GM12878 (cell line): ENCODE measurements around the gene GTF3C1. TPM values are rescaled to one million over a fixed set of nuclear protein-coding genes. Genes with fewer than 3 reads are reported as not detected.

Source experiments
- BACH1 ChIP-seq: fragments of 450-650 bp; IDR thresholded peaks from 2 replicates; pipeline ENCODE4 v1.6.1; 2017; ENCODE audit warnings: mild to moderate bottlenecking, borderline replicate concordance
- BCL11A ChIP-seq: IDR thresholded peaks from 2 replicates; pipeline ENCODE4 v1.6.1; 2011; ENCODE audit warnings: low read depth, low read length
- BHLHE40 ChIP-seq, 2 experiments: fragments of 450-650 bp in 1 of 2; IDR thresholded peaks; 2 replicates each; pipeline ENCODE4 v1.6.1; 2011 to 2017; ENCODE audit warnings: low read depth in 2 of 2, borderline replicate concordance in 1 of 2, improper control_type of control experiment in 1 of 2, low read length in 1 of 2, mild to moderate bottlenecking in 1 of 2
- CBFB ChIP-seq: IDR thresholded peaks from 2 replicates; pipeline ENCODE4 v1.6.1; 2016; ENCODE audit warnings: antibody characterized with exemption, low read depth
- CBX3 ChIP-seq: fragments of 200-600 bp; sonication (generic); IDR thresholded peaks from 2 replicates; pipeline ENCODE4 v1.6.1; 2016; ENCODE audit warnings: low read depth, borderline replicate concordance
- HDAC6 ChIP-seq: fragments of 200-600 bp; sonication (generic); IDR thresholded peaks from one replicate; pipeline ENCODE4 v1.8.0; 2017; ENCODE audit warnings: antibody characterized with exemption; ENCODE audit not compliant: unreplicated experiment
- JUND ChIP-seq: IDR thresholded peaks from 2 replicates; pipeline ENCODE4 v1.6.1; 2012; ENCODE audit warnings: low read depth, mild to moderate bottlenecking, low read length, improper control_type of control experiment, moderate library complexity
- MAX ChIP-seq: IDR thresholded peaks from 2 replicates; pipeline ENCODE4 v1.6.1; 2012; ENCODE audit warnings: low read depth, low read length, improper control_type of control experiment
- MEF2B ChIP-seq: fragments of 450-650 bp; IDR thresholded peaks from 2 replicates; pipeline ENCODE4 v1.6.1; 2018; ENCODE audit warnings: mild to moderate bottlenecking, moderate library complexity; ENCODE audit not compliant: partially characterized antibody, poor library complexity, severe bottlenecking
- NFYA ChIP-seq: IDR thresholded peaks from 2 replicates; pipeline ENCODE4 v1.6.1; 2011; ENCODE audit warnings: low read depth, mild to moderate bottlenecking, low read length, improper control_type of control experiment, borderline replicate concordance
- NFYB ChIP-seq: IDR thresholded peaks from 2 replicates; pipeline ENCODE4 v1.6.1; 2011; ENCODE audit warnings: low read depth, mild to moderate bottlenecking, low read length, improper control_type of control experiment, moderate library complexity; ENCODE audit not compliant: insufficient read depth
- NR2C2 ChIP-seq: IDR thresholded peaks from 2 replicates; pipeline ENCODE4 v1.6.1; 2011; ENCODE audit warnings: borderline replicate concordance, low read depth; ENCODE audit not compliant: control insufficient read depth, insufficient read length
- POLR2A ChIP-seq: IDR thresholded peaks from 2 replicates; pipeline ENCODE4 v1.6.1; 2011; ENCODE audit warnings: low read depth, mild to moderate bottlenecking, low read length
- RAD51 ChIP-seq: fragments of 450-650 bp; IDR thresholded peaks from 2 replicates; pipeline ENCODE4 v1.6.1; 2016; ENCODE audit warnings: moderate library complexity, mild to moderate bottlenecking, inconsistent platforms
- RCOR1 ChIP-seq: conservative IDR thresholded peaks from 2 replicates; pipeline ENCODE4 v1.6.1; 2012; ENCODE audit warnings: low read depth, low read length, improper control_type of control experiment
- SIN3A ChIP-seq: IDR thresholded peaks from 2 replicates; pipeline ENCODE4 v1.6.1; 2012; ENCODE audit warnings: low read depth, low read length, improper control_type of control experiment
- SKIL ChIP-seq: fragments of 450-650 bp; IDR thresholded peaks from 2 replicates; pipeline ENCODE4 v1.6.1; 2017; ENCODE audit warnings: mild to moderate bottlenecking, low read depth, inconsistent platforms; ENCODE audit not compliant: poor library complexity, severe bottlenecking
- SP1 ChIP-seq: IDR thresholded peaks from one replicate; pipeline ENCODE4 v1.6.1; 2011; ENCODE audit warnings: low read depth, low read length
- YY1 ChIP-seq: IDR thresholded peaks from 2 replicates; pipeline ENCODE4 v1.6.1; 2011; ENCODE audit warnings: low read depth, mild to moderate bottlenecking, low read length
- polyA plus RNA-seq, 11 experiments: library from polyadenylated mRNA; depleted of rRNA in 4 of 11; unstranded in 6 of 11; stranded (reverse) in 5 of 11; fragments of >200 nt; fragmentation: Nextera tagmentation in 4 of 11; fragmentation: Illumina TruSeq in 1 of 11; extraction: Ambion mirVana in 4 of 11; extraction: Trizol in 1 of 11; gene quantifications; 1 replicate in 1 of 11; 2 replicates in 10 of 11; pipeline versions ENCODE4 v1.2.1 to v1.2.3, GENCODE V29; 2011 to 2016; ENCODE audit warnings: inconsistent platforms in 2 of 11, missing spikeins in 2 of 11, low read depth in 1 of 11
- total RNA-seq, 4 experiments: library from RNA; depleted of rRNA in 3 of 4; stranded (reverse); fragments of >200 nt in 3 of 4; fragmentation: Illumina TruSeq in 1 of 4; extraction: Trizol in 1 of 4; gene quantifications; 2 replicates each; pipeline versions ENCODE4 v1.2.1 to v1.2.3, GENCODE V29; 2013 to 2021
- TF ChIP-seq, protein P1 (sequence below): fragments of 150-350 bp; IDR thresholded peaks from 2 replicates; pipeline ENCODE4 v1.6.1; 2014; ENCODE audit warnings: mild to moderate bottlenecking, low read depth, low read length
- TF ChIP-seq, protein P2 (sequence below): fragments of 450-650 bp; formaldehyde crosslinking; IDR thresholded peaks from 2 replicates; pipeline ENCODE4 v1.5.0; 2022; ENCODE audit warnings: mild to moderate bottlenecking, missing genetic modification characterization
- TF ChIP-seq, protein P3 (sequence below): IDR thresholded peaks from 2 replicates; pipeline ENCODE4 v1.6.1; 2011; ENCODE audit warnings: borderline replicate concordance, low read depth, mild to moderate bottlenecking, moderate library complexity, mixed read lengths, low read length; ENCODE audit not compliant: insufficient read depth; ENCODE audit errors: extremely low read length

GTF3C1 gene
- total and polyA plus RNA-seq, 10 of the 15 experiments (the other 5 are each of a cell fraction or from before 2014, with no cell fraction given): 0.98 to 60.9 (median 34.3) TPM

GRCh38 chr16:27429981-27430441, 119.7 kb downstream of the GTF3C1 start (continued):
- TF ChIP-seq NFYB (no peak), NFYA (no peak), MAX (no peak), CBX3 (no peak), NR2C2 (no peak), HDAC6 (no peak), JUND (no peak), RCOR1 (no peak), SKIL (no peak), BCL11A (no peak), BHLHE40 (IDR thresholded peaks at IDR 0.05; ENCODE audit: borderline replicate concordance in 1 of 2, low read depth in 2 of 2, low read length in 1 of 2) (no peak), SP1 (no peak), RAD51 (no peak), BACH1 (peak; percentile 5; the same call in 1 of the 2 replicates), MEF2B (no peak), CBFB (0 out of 2 replicates have a peak, but pooled peaks have one; percentile 16), SIN3A (no peak), YY1 (peak; percentile 11; the same call in 1 of the 2 replicates), POLR2A (peak; percentile 69; the same call in 1 of the 2 replicates)
- TF ChIP-seq, protein P1, sequence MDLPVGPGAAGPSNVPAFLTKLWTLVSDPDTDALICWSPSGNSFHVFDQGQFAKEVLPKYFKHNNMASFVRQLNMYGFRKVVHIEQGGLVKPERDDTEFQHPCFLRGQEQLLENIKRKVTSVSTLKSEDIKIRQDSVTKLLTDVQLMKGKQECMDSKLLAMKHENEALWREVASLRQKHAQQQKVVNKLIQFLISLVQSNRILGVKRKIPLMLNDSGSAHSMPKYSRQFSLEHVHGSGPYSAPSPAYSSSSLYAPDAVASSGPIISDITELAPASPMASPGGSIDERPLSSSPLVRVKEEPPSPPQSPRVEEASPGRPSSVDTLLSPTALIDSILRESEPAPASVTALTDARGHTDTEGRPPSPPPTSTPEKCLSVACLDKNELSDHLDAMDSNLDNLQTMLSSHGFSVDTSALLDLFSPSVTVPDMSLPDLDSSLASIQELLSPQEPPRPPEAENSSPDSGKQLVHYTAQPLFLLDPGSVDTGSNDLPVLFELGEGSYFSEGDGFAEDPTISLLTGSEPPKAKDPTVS: no peak
- TF ChIP-seq, protein P2, sequence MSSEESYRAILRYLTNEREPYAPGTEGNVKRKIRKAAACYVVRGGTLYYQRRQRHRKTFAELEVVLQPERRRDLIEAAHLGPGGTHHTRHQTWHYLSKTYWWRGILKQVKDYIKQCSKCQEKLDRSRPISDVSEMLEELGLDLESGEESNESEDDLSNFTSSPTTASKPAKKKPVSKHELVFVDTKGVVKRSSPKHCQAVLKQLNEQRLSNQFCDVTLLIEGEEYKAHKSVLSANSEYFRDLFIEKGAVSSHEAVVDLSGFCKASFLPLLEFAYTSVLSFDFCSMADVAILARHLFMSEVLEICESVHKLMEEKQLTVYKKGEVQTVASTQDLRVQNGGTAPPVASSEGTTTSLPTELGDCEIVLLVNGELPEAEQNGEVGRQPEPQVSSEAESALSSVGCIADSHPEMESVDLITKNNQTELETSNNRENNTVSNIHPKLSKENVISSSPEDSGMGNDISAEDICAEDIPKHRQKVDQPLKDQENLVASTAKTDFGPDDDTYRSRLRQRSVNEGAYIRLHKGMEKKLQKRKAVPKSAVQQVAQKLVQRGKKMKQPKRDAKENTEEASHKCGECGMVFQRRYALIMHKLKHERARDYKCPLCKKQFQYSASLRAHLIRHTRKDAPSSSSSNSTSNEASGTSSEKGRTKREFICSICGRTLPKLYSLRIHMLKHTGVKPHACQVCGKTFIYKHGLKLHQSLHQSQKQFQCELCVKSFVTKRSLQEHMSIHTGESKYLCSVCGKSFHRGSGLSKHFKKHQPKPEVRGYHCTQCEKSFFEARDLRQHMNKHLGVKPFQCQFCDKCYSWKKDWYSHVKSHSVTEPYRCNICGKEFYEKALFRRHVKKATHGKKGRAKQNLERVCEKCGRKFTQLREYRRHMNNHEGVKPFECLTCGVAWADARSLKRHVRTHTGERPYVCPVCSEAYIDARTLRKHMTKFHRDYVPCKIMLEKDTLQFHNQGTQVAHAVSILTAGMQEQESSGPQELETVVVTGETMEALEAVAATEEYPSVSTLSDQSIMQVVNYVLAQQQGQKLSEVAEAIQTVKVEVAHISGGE (CRISPR knock-in tag): no peak
- TF ChIP-seq, protein P3, sequence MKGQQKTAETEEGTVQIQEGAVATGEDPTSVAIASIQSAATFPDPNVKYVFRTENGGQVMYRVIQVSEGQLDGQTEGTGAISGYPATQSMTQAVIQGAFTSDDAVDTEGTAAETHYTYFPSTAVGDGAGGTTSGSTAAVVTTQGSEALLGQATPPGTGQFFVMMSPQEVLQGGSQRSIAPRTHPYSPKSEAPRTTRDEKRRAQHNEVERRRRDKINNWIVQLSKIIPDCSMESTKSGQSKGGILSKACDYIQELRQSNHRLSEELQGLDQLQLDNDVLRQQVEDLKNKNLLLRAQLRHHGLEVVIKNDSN: no peak
